PC-3 (cell line): ENCODE measurements around the gene KRT83.

Experiments used
- CTCF ChIP-seq: fragments of 300-600 bp; sonication (generic); conservative IDR thresholded peaks from 2 replicates; pipeline ENCODE4 v1.5.1; 2017; ENCODE audit warnings: antibody characterized with exemption, low read depth, mild to moderate bottlenecking, low read length
- EZH2 ChIP-seq: fragments of 300-600 bp; sonication (generic); IDR thresholded peaks from one replicate; pipeline ENCODE4 v1.6.1; 2017; ENCODE audit warnings: antibody characterized with exemption, mild to moderate bottlenecking, low read length; ENCODE audit not compliant: unreplicated experiment

GRCh38 chr12:52312086-52312485 lies 9.1 kb downstream of the KRT83 start:
- no peak for TF ChIP-seq EZH2
- TF ChIP-seq CTCF = no peak
